ENCODE measurements around the gene CDH11.

Gene CDH11

DNA sequence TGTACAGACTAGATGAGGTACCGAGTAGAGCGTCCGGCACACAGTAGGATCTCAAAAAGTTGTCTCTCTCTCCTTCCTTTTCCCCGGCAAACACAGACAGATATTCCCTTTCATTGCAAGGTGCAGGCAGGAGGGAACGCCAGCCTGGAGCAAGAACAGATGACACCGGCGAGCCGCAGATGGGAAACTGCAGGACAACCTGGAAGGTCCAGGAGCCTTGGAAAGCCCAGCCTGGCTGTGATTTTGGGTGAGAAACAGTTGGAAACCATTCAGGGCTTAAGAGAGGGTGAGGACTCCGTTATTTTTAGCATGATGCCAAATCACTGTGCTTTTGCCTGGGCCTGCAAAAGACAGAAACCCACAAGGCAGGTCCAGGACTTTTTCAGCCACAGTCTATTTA lies 7.3 kb downstream of the CDH11 start:
- Histone ChIP-seq H3K27me3 (replicated peaks) (no peaks in the 10 kb centered on the region), H3K27ac (no peak overlapping the region), H3K36me3 (replicated peaks) (peaks cover 24% of the 10 kb centered on the region), H3K4me3 (ENCODE audit: low read depth, low read length) (no peak overlapping the region)
- TF ChIP-seq, protein P1, sequence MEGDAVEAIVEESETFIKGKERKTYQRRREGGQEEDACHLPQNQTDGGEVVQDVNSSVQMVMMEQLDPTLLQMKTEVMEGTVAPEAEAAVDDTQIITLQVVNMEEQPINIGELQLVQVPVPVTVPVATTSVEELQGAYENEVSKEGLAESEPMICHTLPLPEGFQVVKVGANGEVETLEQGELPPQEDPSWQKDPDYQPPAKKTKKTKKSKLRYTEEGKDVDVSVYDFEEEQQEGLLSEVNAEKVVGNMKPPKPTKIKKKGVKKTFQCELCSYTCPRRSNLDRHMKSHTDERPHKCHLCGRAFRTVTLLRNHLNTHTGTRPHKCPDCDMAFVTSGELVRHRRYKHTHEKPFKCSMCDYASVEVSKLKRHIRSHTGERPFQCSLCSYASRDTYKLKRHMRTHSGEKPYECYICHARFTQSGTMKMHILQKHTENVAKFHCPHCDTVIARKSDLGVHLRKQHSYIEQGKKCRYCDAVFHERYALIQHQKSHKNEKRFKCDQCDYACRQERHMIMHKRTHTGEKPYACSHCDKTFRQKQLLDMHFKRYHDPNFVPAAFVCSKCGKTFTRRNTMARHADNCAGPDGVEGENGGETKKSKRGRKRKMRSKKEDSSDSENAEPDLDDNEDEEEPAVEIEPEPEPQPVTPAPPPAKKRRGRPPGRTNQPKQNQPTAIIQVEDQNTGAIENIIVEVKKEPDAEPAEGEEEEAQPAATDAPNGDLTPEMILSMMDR (IDR thresholded peaks at IDR 0.05; ENCODE audit: low read depth, low read length, missing control alignments), result no peak
- in situ Hi-C loops (cut with HindIII; ENCODE audit: low pct_ligation_motif_present, low sequenced_read_pairs), result no loop called here
- DNase-seq, result no peak

DNA sequence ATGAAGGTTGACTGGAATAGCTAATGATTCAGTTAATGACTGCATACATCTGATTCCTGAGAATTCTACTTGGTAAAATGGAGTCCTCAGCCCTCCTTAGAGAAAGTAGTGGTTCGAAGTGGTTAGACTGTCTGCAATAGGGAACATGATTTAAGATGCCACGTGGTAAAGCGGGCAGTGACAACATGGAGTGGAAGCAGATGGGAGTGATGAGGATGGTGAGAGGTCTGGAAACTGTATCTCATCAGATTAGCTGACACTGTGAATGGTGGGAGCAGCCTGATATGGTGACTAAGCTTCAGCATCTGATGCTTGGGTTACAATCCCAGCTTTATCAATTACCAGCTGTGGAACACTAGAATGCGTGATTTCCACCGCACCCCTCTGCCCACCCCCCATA lies 8.4 kb downstream of the CDH11 start:
- H3K27ac ChIP-seq, result no peak overlapping the region
- H3K27me3 ChIP-seq (replicated peaks), result no peaks in the 10 kb centered on the region
- H3K4me3 ChIP-seq (ENCODE audit: low read depth, low read length), result no peak overlapping the region
- DNase-seq, result no peak
- TF ChIP-seq, protein P1 (IDR thresholded peaks at IDR 0.05; ENCODE audit: low read depth, low read length, missing control alignments), result no peak
- in situ Hi-C loops (cut with HindIII; ENCODE audit: low pct_ligation_motif_present, low sequenced_read_pairs), result no loop called here
- H3K36me3 ChIP-seq (replicated peaks), result peaks cover 24% of the 10 kb centered on the region

DNA sequence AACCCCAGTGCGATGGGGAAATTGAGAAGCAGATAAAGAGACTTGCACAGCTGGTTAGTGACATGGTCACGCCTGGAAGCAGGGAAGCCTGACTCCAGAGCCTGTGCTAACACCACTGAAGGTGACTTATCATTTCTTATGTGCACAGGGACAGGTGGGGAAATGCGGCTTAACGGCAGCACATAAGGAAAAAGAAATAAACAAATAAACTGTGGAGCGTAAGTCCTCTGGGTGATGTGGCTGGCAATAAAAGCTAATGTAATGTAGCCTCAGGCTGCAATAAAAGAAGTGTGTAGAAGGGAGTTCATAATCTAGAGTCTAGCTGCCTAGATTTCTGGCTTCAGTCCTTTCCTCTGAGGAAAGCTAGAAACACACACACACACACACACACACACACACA lies 10.6 kb downstream of the CDH11 start:
- H3K27ac ChIP-seq, result no peak overlapping the region
- H3K27me3 ChIP-seq (replicated peaks), result no peaks in the 10 kb centered on the region
- H3K4me3 ChIP-seq (ENCODE audit: low read depth, low read length), result no peak overlapping the region
- H3K36me3 ChIP-seq (replicated peaks), result peaks cover 27% of the 10 kb centered on the region
- DNase-seq, result no peak
- in situ Hi-C loops (cut with HindIII; ENCODE audit: low pct_ligation_motif_present, low sequenced_read_pairs), result no loop called here
- TF ChIP-seq, protein P1 (IDR thresholded peaks at IDR 0.05; ENCODE audit: low read depth, low read length, missing control alignments), result no peak

DNA sequence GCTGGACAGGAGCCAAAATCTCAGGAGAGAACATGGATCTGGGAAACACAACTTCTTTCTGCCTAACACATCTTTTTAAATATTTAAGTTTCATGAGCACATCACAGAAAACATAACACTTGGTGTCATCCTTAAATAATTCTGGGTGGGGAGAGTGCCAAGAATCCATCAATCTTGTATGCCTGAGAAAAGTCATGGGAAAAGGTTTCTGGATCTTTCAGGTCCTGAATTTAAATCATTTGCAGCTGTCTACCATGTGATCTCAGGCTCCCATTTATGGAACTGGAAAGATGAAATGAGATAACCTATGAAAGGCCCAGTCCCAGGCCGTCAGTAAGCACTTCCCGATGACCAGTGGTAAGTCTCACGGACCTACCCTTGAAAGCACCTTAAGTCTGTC lies 15.1 kb downstream of the CDH11 start:
- TF ChIP-seq, protein P1 (IDR thresholded peaks at IDR 0.05; ENCODE audit: low read depth, low read length, missing control alignments), result no peak
- Histone ChIP-seq H3K27me3 (replicated peaks) (no peaks in the 10 kb centered on the region), H3K27ac (peak overlapping the region; percentile 34), H3K36me3 (replicated peaks) (peaks cover 4% of the 10 kb centered on the region), H3K4me3 (ENCODE audit: low read depth, low read length) (no peak overlapping the region)
- in situ Hi-C loops (cut with HindIII; ENCODE audit: low pct_ligation_motif_present, low sequenced_read_pairs), result no loop called here
- DNase-seq, result peak; percentile 62

DNA sequence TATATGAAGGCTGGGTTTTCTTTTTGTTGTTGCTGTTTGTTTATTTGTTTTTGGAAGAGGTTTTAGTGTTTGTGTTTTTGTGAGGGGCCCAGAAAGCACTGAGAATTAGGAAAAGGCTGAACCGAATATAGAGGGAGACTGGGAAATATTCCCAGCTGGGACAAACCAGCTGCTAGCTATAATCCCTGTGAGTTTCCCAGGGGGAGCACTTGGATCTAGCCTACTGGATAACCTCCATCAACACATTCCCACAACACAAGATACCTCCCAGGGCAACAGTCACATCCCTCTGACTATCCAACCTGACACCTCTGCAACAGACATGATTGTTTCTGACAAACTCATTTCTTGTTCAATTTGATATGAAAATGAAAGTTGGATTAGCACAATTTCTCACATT lies 16.7 kb downstream of the CDH11 start:
- no peak overlapping the region for H3K4me3 ChIP-seq (ENCODE audit: low read depth, low read length)
- H3K27me3 ChIP-seq (replicated peaks), result no peaks in the 10 kb centered on the region
- TF ChIP-seq, protein P1 (IDR thresholded peaks at IDR 0.05; ENCODE audit: low read depth, low read length, missing control alignments), result no peak
- DNase-seq, result no peak
- H3K27ac ChIP-seq, result no peak overlapping the region
- peaks cover 3% of the 10 kb centered on the region for H3K36me3 ChIP-seq (replicated peaks)
- in situ Hi-C loops (cut with HindIII; ENCODE audit: low pct_ligation_motif_present, low sequenced_read_pairs), result no loop called here

DNA sequence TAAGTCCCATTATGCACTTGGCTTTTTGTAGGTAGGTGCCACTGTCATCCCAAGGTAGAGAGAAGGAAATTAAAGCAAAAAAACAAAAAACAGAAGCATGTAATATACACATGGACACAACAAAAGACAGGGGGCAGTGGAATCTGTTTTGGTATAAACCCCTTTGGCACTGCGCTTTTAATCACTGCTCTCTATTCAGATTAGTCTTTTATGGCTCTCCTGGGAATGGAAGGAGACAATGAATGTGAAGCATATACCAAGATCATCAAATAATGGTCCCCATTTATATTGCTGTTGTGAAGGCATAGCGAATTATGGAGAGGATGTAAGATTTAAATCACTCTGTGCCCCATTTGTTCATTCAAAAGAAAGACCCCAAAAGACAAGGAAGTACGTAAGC lies 17.4 kb downstream of the CDH11 start:
- no peaks in the 10 kb centered on the region for H3K27me3 ChIP-seq (replicated peaks)
- peaks cover 3% of the 10 kb centered on the region for H3K36me3 ChIP-seq (replicated peaks)
- no peak for DNase-seq
- no peak overlapping the region for H3K4me3 ChIP-seq (ENCODE audit: low read depth, low read length)
- no peak overlapping the region for H3K27ac ChIP-seq
- in situ Hi-C loops (cut with HindIII; ENCODE audit: low pct_ligation_motif_present, low sequenced_read_pairs), result no loop called here
- TF ChIP-seq, protein P1 (IDR thresholded peaks at IDR 0.05; ENCODE audit: low read depth, low read length, missing control alignments), result no peak
